Activated CD4-positive, CD25-positive, alpha-beta regulatory T cell treated with anti-CD3 and anti-CD28 coated beads, Interleukin-2, amount 50 U/mL, for 16 hours (primary cell): ENCODE data around the gene SLC29A3.

ENCODE experiments used
- DNase-seq: peaks from one replicate; pipeline ENCODE4 v3.0.0-alpha.2; 2020; ENCODE audit warnings: low read depth, low spot score

Gene SLC29A3

DNA sequence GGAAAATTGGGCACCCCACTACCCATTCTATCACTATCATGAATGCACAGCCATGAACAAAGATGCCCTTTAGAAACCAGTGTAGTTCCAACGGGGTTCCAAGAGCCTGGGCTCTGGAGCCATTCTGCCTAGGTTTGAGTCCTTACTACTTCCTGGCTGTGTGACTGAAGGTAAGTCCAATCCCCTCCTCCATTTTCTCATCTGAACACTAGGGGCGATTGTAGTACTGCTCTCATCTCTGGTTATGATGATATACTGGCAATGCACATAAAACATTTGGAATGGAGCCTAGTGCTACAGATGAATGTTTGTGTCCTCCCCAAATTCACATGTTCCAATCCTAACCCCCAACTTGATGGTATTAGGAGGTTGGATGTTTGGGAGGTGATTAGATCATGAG lies 49.6 kb downstream of the SLC29A3 start:
- DNase-seq = no peak

DNA sequence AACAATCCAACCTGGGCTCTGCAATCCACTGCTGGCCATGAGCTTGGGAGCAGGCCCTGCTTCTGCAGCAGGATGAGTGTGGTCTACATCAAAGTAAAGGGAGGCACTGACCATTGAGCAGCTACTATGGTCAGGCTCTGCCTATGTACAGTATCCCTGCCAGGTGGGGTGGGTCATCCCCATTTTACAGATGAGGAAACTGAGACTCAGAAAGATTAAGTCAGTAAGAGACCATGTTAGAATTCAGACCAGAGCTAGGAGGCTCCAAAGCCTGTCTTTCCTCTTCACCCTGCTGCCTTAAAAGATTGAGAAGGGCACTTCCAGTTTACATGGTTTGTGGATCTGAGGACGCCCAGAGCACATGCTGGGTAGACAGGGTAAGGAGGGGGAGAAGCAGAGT lies 50.5 kb downstream of the SLC29A3 start:
- no peak for DNase-seq

DNA sequence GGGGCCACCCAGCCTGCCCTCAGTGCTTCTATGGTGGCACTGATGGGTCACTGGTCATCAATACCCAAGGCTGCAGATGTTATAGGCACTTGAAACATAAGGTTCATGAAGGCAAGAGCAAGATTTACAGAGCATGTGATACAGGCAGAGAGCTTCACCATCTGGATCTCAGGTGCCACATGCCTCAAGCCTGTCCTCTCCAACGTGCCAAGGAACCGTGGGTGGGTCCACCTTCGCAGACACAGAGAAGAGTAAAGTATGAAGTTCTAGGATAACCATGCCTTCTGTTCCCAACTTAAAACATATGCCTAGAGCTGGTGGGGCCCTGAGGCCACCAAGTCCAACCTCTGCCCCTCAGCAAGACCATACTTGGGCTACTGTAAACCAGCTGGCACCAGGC lies 51.0 kb downstream of the SLC29A3 start:
- DNase-seq = no peak

- no peak for DNase-seq
These were observed 52.7 kb downstream of the SLC29A3 start for GRCh38 chr10:71371750-71372166.

DNA sequence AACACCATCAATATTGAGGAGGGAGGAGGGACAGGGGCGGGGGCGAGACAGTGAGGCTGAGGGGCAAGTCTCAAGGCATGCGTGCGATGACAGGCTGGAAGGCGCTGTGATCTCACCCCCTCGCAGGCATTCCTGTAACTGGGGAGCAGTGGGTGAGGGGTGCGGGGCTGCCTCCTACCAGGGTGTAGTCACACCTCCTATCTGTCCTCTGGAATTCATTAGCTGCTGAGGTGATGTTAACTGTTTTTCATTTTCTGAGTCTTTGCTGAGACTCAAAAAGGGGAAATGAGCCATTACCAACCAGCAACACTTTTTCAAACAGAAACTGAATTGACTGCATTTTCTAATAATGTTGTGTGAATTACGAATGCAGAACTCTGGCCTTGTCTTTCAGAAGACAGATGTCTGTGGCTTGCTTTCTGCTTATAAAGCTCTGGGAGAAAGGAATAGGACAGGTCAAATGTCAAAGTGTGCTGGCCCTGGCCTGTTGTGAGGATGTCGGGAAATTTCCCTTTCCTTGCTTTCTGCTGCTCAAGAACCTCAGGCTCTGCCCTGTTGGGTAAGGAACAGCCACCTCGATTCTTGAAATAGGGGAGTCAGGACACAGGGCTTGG lies 53.9 kb downstream of the SLC29A3 start:
- no peak for DNase-seq

- no peak for DNase-seq
These were observed 55.6 kb downstream of the SLC29A3 start for GRCh38 chr10:71374481-71375233.

DNA sequence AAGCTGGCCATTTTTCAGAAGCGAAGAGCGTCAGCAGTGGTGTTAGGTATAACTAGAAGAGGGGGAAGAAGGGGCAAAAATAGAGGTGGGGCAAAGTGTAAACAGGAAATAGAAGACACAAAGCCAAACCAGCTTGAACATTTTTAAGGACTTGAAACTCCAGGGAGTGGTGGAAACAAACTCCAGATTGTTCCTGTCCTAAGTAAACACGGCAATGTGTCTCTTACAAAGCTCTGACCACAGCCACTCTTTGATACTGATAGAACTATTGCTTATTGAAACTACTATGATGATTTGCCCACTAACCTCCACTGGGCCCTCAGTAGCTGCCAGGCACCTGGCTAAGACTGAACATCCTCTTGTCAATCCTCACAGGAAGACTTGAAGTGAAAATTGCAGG lies 56.9 kb downstream of the SLC29A3 start:
- no peak for DNase-seq

GRCh38 chr10:71378336-71379117 lies 59.5 kb downstream of the SLC29A3 start:
- DNase-seq = no peak

DNA sequence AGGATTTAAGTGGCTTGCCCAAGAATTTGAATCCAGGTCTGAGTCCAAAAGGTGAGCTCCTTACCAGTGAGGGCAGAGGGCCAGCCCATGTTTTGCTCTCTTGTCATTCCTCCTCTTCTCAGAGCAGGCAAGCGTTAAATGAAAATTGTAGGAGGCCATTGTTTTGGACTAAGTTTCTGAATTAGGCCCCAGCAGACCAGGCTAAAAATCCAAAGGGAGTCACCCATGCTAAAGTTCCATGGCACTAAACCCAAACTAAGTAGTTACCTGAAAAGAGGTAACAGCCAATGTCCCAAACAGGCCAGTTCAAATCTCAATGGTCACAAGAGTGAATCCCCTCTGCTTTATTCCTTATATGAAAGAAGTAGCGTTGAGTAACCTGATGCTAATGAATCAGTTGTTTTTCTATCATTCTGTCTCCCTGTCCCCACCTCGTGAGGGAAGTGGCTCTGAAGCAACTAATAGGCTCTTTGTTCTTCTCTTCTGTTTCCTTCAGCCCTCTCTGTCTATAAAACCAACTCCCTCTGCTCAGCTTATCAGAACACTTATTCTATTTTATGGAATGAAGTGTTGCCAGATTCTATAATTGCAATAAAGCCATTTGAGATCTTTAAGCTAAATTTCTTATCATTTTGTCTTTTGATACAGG lies 60.2 kb downstream of the SLC29A3 start:
- DNase-seq = no peak

DNA sequence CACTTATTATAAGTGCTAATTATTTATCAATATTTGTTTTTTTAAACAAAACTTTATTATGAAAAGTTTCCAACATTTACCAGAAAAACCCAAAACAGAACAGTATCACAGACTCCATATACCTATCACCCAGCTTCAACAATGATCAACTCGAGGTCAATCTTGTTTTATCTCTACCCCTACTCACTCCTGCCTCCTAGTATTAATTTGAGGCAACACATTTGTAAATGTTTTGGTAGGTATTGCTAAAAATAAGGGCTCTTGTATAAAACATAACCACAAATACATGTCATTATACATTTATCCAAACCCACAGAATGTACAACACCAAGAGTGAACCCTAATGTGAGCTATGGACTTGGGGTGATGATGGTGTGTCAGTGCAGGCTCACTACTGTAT lies 61.8 kb downstream of the SLC29A3 start:
- DNase-seq = no peak

DNA sequence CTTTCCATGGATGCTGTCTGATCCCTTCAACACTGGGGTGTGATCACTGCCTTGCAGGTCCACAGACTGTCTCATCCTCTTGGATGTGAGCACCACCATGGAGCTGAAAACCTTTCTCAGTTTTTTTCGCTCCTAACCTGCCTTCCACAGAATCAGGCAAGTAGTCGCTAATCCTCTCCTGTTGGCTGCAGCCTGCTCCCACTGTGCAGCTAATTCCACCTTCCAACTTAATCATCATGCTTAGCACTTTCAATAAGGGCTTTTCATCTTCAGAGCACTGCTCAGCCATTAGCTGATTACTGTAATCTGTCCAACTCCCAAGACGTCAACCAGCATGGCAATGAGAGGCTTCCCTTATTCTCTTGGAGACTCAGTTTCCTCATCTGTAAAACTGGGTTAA lies 62.6 kb downstream of the SLC29A3 start:
- no peak for DNase-seq

GRCh38 chr10:71382028-71382427 lies 63.0 kb downstream of the SLC29A3 start:
- DNase-seq = no peak

- DNase-seq = no peak
These were observed 63.7 kb downstream of the SLC29A3 start for GRCh38 chr10:71382757-71383156.

- DNase-seq = peak; percentile 46
These were observed 65.1 kb downstream of the SLC29A3 start for GRCh38 chr10:71383972-71384687.

- DNase-seq = no peak
These were observed 69.1 kb downstream of the SLC29A3 start for GRCh38 chr10:71388171-71388570.

GRCh38 chr10:71388583-71389310 lies 69.7 kb downstream of the SLC29A3 start:
- DNase-seq = no peak

DNA sequence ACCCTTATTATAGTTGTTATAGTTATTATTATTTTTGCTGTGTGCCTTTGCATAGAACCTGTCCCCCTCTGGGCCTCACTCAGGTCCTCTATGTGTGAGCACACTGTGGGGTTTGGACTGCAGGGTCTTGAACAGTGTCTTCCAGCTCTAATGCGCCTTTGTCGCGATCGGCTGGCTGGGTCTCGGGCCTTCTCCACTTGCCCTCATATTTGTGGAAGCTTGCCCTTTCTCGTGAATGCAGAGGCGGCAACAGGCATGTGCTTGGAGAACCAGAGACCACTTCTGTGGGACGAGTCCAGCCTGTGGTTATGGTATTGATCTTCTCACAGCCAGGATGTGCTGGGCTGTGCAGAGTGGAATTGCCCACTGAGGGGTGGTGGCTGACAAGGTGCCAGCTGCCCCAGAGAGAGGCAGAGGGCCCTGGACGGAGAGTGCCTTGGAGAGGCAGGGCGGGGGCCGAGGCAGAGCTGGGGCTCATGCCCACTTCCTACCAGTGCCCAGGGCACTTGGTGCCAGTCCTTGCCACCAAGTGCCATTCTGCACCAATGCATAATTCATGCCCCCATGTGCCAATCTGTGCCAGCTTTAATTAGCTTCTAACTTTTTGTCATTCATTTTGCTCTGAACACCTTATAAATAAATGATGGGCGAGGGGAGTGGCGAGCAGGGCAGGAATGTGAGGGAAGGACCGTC lies 70.9 kb downstream of the SLC29A3 start:
- no peak for DNase-seq

DNA sequence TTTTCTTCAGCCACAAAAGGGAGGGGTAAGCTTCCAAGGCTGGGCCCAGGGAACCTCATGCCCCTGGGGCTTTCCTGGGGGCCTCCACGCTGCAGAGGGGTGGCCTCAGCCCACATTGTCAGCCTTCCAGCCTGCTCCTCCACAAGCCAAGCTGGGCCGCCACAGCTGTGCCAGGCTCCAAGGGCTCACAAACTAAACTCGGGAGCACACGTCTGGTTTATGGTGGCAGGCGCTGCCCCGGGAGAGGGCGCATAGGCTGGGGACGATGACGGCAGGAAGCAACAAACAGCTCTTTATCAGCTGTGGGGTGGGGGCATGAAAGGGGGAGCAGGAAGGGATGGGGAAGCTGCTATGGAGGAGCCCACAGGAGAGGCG lies 71.4 kb downstream of the SLC29A3 start:
- DNase-seq = no peak

DNA sequence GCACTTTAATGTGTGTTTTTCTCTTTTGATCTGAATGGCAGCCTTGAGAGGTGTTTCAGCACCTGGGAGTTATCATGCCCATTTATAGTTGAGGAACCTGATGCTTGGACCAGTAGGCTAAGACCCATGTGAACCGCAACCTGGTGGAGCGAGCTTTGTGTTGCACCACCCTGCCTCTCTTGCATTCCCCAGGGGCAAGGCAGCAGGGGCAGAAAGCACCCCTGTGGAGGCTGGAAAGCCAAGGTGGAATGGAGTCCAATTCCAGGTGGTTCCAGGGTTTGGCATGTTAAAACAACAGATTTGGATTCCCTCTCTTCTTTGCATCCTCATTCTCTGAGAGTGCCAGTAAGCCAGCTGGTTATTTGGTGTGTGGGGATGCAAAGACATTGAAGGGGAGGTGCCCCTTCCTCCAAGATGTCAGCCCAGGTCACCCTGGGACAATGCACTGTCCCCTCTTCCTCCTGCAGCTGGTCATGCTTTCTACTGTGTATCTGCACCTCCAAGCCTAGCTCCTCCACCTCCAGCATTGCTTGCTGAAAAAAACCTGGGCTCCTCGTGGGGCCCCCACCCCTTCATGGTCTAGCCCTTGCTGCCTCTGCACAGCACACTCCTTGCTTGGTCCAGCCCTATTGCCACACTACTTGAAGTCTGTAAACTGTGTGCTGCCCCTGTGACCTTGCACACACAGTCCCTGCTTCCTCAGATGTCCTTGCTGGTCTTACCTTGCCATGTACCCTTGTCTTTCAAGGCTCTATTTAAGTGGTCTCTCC lies 72.0 kb downstream of the SLC29A3 start:
- no peak for DNase-seq

GRCh38 chr10:71391701-71392100 lies 72.6 kb downstream of the SLC29A3 start:
- DNase-seq = no peak
